Type B pancreatic cell (in vitro differentiated cells): ENCODE measurements around the gene HOXB8. TPM values are rescaled to one million over a fixed set of nuclear protein-coding genes. Genes with fewer than 3 reads are reported as not detected.

Source experiments
- DNase-seq: peaks from one replicate; pipeline ENCODE4 v3.0.0; 2021; ENCODE audit warnings: mixed read lengths; ENCODE audit not compliant: unreplicated experiment; ENCODE audit errors: extremely low spot score
- H3K27ac Mint-ChIP-seq: 2 replicates; pipeline ENCODE4 v1.8.0; 2021; ENCODE audit warnings: mild to moderate bottlenecking, mixed read lengths
- H3K27me3 Mint-ChIP-seq: 2 replicates; pipeline ENCODE4 v1.8.0; 2021; ENCODE audit warnings: mixed read lengths
- H3K36me3 Mint-ChIP-seq: 2 replicates; pipeline ENCODE4 v1.8.0; 2021; ENCODE audit warnings: mixed read lengths
- H3K4me1 Mint-ChIP-seq: one replicate; pipeline ENCODE4 v1.8.0; 2021; ENCODE audit warnings: mixed read lengths; ENCODE audit not compliant: unreplicated experiment
- H3K4me3 Mint-ChIP-seq: 2 replicates; pipeline ENCODE4 v1.8.0; 2021; ENCODE audit warnings: mild to moderate bottlenecking, mixed read lengths
- H3K9me3 Mint-ChIP-seq: 2 replicates; pipeline ENCODE4 v1.8.0; 2021; ENCODE audit warnings: mixed read lengths
- CTCF ChIP-seq: fragments of 200-600 bp; sonication (generic); conservative IDR thresholded peaks from 2 replicates; pipeline ENCODE4 v1.5.0; 2021; ENCODE audit warnings: antibody characterized with exemption, mild to moderate bottlenecking
- total RNA-seq: library from RNA; stranded (reverse); gene quantifications from 2 replicates; pipeline ENCODE4 v1.2.1, GENCODE V29; 2021; ENCODE audit warnings: low replicate concordance

HOXB8 gene
- total RNA-seq, 1 donor from 2014 or later: 16.0 TPM

- Mint-ChIP-seq H3K36me3 (peaks cover 18% of the 10 kb centered on the region), H3K4me1 (peaks cover 43% of the 10 kb centered on the region), H3K4me3 (no peak overlapping the region), H3K27ac (no peak overlapping the region), H3K9me3 (no peaks in the 10 kb centered on the region), H3K27me3 (peaks cover 54% of the 10 kb centered on the region)
- DNase-seq: no peak
- no peak for TF ChIP-seq CTCF
These were observed 43.2 kb downstream of the HOXB8 start for GRCh38 chr17:48571826-48572417.

DNA sequence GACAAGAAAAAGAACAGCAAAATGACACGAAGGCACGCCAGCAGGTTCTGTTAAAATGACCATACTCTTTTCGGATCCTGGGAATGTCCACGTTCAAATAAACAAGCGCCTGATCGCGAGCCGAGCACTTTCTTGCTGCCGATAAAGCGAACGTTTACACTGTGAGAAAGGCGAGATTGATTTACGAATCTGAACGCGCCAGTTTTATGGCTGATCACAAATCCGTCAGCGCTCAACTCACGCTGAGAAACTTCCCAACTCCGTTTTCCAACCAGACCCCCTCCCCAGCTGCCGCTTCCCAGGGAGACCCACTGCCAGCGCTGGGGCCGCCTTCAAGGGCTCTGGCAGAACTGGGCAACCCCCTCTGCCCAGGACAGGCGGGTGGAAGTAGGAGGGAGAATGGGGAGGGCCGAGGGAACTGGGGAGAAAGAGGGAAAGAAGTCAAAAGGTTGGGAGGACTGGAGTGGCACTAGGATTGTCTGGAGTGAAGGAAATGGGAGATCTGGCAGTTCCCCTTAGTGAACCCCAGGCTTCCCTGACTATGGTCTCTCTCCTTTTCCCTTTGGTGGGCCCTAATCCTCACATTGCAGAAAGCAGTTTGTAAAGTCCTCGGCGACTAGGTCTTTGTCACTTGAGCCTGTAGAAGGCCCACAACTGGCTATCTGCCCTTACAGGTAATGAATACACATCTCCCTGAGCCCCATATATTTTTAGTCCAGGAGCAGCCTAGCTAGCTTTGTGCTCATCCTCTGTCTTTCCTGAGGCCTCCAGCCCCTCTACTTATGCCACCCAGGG lies 43.9 kb downstream of the HOXB8 start:
- Mint-ChIP-seq H3K4me1 (peaks cover 43% of the 10 kb centered on the region), H3K9me3 (no peaks in the 10 kb centered on the region), H3K27ac (no peak overlapping the region), H3K36me3 (peaks cover 18% of the 10 kb centered on the region), H3K4me3 (no peak overlapping the region), H3K27me3 (peaks cover 52% of the 10 kb centered on the region)
- no peak for TF ChIP-seq CTCF
- no peak for DNase-seq

- peaks cover 43% of the 10 kb centered on the region for H3K4me1 Mint-ChIP-seq
- no peak overlapping the region for H3K4me3 Mint-ChIP-seq
- no peak overlapping the region for H3K27ac Mint-ChIP-seq
- peaks cover 18% of the 10 kb centered on the region for H3K36me3 Mint-ChIP-seq
- DNase-seq: no peak
- peaks cover 49% of the 10 kb centered on the region for H3K27me3 Mint-ChIP-seq
- TF ChIP-seq CTCF: no peak
- H3K9me3 Mint-ChIP-seq: no peaks in the 10 kb centered on the region
These were observed 44.6 kb downstream of the HOXB8 start for GRCh38 chr17:48570325-48571023.

DNA sequence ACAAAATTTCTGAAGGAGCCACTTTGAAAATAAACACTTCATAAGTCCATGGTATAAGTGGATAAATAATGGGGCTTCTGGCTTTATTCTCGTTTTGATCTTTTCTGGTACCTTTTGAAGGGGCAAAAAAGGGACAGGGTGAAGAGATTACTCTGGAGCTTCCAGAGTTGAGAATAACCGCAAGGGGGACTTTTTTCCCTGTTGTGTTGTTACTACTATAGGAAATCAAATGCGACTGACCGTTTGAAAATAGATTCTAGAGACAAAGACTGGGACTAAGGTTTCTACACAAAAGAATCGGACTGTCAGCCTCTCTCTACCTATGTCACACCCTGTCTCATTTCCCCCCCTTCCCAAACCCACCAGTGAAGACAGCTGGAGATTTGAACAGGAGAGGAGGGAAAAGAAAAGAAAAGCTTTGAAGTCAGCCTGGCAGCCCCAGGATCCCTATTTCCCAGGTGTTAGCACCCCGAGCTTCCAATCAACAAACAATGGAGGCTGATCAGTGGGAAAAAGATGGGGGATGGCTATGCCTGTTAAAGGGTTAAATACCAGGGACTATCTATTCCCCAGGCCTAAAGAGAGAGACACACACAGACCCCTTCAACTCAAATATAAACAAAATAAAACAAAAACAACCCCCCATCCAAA lies 45.3 kb downstream of the HOXB8 start:
- H3K36me3 Mint-ChIP-seq: peaks cover 18% of the 10 kb centered on the region
- H3K27me3 Mint-ChIP-seq: peaks cover 45% of the 10 kb centered on the region
- H3K4me3 Mint-ChIP-seq: no peak overlapping the region
- H3K9me3 Mint-ChIP-seq: no peaks in the 10 kb centered on the region
- TF ChIP-seq CTCF: peak; percentile 49
- DNase-seq: no peak
- no peak overlapping the region for H3K27ac Mint-ChIP-seq
- peaks cover 39% of the 10 kb centered on the region for H3K4me1 Mint-ChIP-seq

GRCh38 chr17:48569240-48569582 lies 45.9 kb downstream of the HOXB8 start:
- Mint-ChIP-seq H3K9me3 (no peaks in the 10 kb centered on the region), H3K27ac (no peak overlapping the region), H3K36me3 (peaks cover 18% of the 10 kb centered on the region), H3K4me1 (peaks cover 37% of the 10 kb centered on the region), H3K4me3 (no peak overlapping the region), H3K27me3 (peaks cover 42% of the 10 kb centered on the region)
- no peak for TF ChIP-seq CTCF
- DNase-seq: no peak
